Sciatic nerve (tissue), 1 donor: ENCODE data around the gene KRT74. TPM values are rescaled to one million over a fixed set of nuclear protein-coding genes. Genes with fewer than 3 reads are reported as not detected.

Experiments
- total RNA-seq: library from RNA; stranded (reverse); fragmentation: NEBNext Ultra II Directional; extraction: Animal tissue kit (Norgen Biotek cat#: 25700); gene quantifications from one replicate; pipeline ENCODE4 v1.2.1, GENCODE V29; 2021
- donor health status: DM: no; HTN: no; CAD: no.

The KRT74 gene
- total RNA-seq, 1 donor from 2014 or later: not detected

Other genes starting within 250 kb of the KRT74 start
- gene KRT85, start 206.4 kb downstream of the KRT74 start, total RNA-seq: not detected
- not detected for gene KRT84, start 188.2 kb downstream of the KRT74 start, total RNA-seq
- not detected for gene KRT82, start 167.5 kb downstream of the KRT74 start, total RNA-seq
- not detected for gene KRT75, start 139.5 kb downstream of the KRT74 start, total RNA-seq
- not detected for gene KRT6B, start 121.7 kb downstream of the KRT74 start, total RNA-seq
- gene KRT6C, start 100.0 kb downstream of the KRT74 start, total RNA-seq: not detected
- gene KRT6A, start 80.6 kb downstream of the KRT74 start, total RNA-seq: not detected
- gene KRT5, start 53.4 kb downstream of the KRT74 start, total RNA-seq: 2.6 TPM
- not detected for gene KRT71, start 20.7 kb downstream of the KRT74 start, total RNA-seq
- gene KRT72, start 27.6 kb upstream of the KRT74 start, total RNA-seq: 0.18 TPM
- gene KRT73, start 44.7 kb upstream of the KRT74 start, total RNA-seq: not detected
- not detected for gene KRT2, start 78.4 kb upstream of the KRT74 start, total RNA-seq
- 1.3 TPM for gene KRT1, start 106.6 kb upstream of the KRT74 start, total RNA-seq
- gene KRT77, start 129.7 kb upstream of the KRT74 start, total RNA-seq: not detected
- not detected for gene KRT76, start 203.5 kb upstream of the KRT74 start, total RNA-seq
- gene KRT3, start 222.3 kb upstream of the KRT74 start, total RNA-seq: not detected
- gene KRT4, start 240.3 kb upstream of the KRT74 start, total RNA-seq: not detected